ENCODE results near the gene CERK. TPM values are rescaled to one million over a fixed set of nuclear protein-coding genes. Genes with fewer than 3 reads are reported as not detected.

CERK gene
- total RNA-seq, 1 donor from 2014 or later: 63.2 TPM

DNA sequence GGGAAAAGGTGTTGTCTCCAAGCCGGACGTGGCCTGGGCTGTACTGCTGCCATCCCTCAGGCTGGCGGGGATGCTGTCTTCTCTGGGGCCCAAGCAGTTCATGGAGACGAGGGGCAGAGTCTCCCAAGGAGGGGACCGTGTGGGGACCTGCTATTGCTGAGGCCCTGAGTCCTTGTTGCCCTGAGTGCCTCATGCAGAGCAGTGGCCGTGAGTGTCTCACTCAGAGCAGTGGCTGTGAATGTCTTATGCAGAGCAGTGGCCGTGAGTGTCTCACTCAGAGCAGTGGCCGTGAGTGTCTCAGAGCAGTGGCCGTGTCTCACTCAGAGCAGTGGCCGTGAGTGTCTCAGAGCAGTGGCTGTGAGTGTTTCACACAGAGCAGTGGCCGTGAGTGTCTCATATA is 63.1 kb downstream of the CERK start:
- Mint-ChIP-seq H3K27ac (peak overlapping the region; percentile 95), H3K4me1 (peaks cover 30% of the 10 kb centered on the region), H3K9me3 (no peaks in the 10 kb centered on the region), H3K27me3 (no peaks in the 10 kb centered on the region), H3K4me3 (peak overlapping the region; percentile 91), H3K36me3 (ENCODE audit: low read depth) (peaks cover 21% of the 10 kb centered on the region)
- intact Hi-C loops (cut with micrococcal nuclease): loop anchor here (1.0 to 2.0 kb wide), 8 partner anchors 14 to 112 kb away; partner anchors contain the start of gene CERK
- DNase-seq: no peak

- no peaks in the 10 kb centered on the region for H3K27me3 Mint-ChIP-seq
- peak; percentile 96 for DNase-seq
Measured at GRCh38 chr22:46674367-46674781, 63.7 kb downstream of the CERK start.

DNA sequence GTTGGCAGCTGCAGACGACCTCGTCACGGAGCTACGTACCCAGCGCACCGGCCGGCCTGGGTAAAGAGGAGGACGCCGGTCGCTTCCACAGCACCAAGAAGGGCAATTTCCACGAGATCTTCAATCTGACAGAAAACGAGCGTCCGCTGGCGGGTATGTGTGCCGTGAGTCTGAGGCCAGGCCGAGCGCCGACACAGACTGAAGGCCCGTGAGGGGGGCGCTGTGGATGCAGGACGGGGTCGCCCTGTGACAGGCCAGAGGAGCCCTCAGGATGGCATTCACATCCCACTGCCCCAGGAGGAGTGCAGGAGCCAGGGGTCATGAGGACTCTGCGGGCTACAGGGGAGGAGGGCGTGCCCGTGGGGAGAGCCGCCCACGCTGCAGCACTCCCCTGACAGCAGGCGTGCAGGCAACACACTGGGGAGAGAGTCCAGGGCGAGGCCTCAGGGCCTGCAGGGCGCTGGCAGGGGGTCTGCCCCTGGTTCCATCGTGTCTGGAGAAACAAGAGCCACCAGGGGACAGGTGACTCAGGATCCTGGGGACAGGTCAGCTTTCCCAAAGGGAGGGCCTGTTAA is 64.3 kb downstream of the CERK start:
- DNase-seq: peak; percentile 77
- Mint-ChIP-seq H3K36me3 (ENCODE audit: low read depth) (peaks cover 27% of the 10 kb centered on the region), H3K9me3 (no peaks in the 10 kb centered on the region), H3K27ac (peak overlapping the region; percentile 95), H3K4me3 (peak overlapping the region; percentile 91), H3K27me3 (no peaks in the 10 kb centered on the region), H3K4me1 (peaks cover 30% of the 10 kb centered on the region)
- intact Hi-C loops (cut with micrococcal nuclease): loop anchor here (1.0 to 2.0 kb wide), 8 partner anchors 13 to 110 kb away; partner anchors contain the start of gene CERK

More at GRCh38 chr22:46674367-46674781, 63.7 kb downstream of the CERK start:
- Mint-ChIP-seq H3K9me3 (no peaks in the 10 kb centered on the region), H3K4me1 (peaks cover 30% of the 10 kb centered on the region), H3K4me3 (peak overlapping the region; percentile 91), H3K36me3 (ENCODE audit: low read depth) (peaks cover 23% of the 10 kb centered on the region), H3K27ac (peak overlapping the region; percentile 95)
- intact Hi-C loops (cut with micrococcal nuclease): loop anchor here (1.0 to 2.0 kb wide), 8 partner anchors 14 to 111 kb away; partner anchors contain the start of gene CERK

GRCh38 chr22:46673205-46673604 is 64.8 kb downstream of the CERK start:
- intact Hi-C loops (cut with micrococcal nuclease): no loop called here

DNA sequence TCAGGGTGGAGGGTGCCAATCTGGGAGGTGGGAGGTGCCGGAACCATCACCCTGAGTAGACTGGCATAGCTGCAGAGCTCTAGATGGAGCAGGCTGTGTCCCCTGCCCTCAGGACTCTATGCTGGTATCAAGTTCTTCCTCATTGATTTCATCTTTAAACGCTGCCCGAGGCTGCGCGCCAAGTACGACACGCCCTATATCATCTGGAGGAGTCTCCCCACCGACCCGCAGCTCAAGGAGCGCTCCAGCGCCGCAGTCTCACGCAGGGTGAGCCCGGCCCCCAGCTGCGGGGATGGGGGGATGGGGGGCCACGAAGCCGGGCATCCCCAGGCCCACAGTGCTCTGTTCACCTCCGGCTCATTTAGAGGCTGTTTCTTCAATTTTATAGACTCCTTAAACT is 65.3 kb downstream of the CERK start:
- no peaks in the 10 kb centered on the region for H3K27me3 Mint-ChIP-seq
- H3K9me3 Mint-ChIP-seq: no peaks in the 10 kb centered on the region
- no peak overlapping the region for H3K4me3 Mint-ChIP-seq
- H3K36me3 Mint-ChIP-seq (ENCODE audit: low read depth): peaks cover 24% of the 10 kb centered on the region
- intact Hi-C loops (cut with micrococcal nuclease): no loop called here
- no peak for DNase-seq
- H3K27ac Mint-ChIP-seq: peak overlapping the region; percentile 95
- H3K4me1 Mint-ChIP-seq: peaks cover 30% of the 10 kb centered on the region

More at GRCh38 chr22:46673205-46673604, 64.8 kb downstream of the CERK start:
- Mint-ChIP-seq H3K27ac (peak overlapping the region; percentile 95), H3K4me3 (peak overlapping the region; percentile 91), H3K9me3 (no peaks in the 10 kb centered on the region), H3K36me3 (ENCODE audit: low read depth) (peaks cover 27% of the 10 kb centered on the region), H3K4me1 (peaks cover 30% of the 10 kb centered on the region), H3K27me3 (no peaks in the 10 kb centered on the region)
- no peak for DNase-seq

DNA sequence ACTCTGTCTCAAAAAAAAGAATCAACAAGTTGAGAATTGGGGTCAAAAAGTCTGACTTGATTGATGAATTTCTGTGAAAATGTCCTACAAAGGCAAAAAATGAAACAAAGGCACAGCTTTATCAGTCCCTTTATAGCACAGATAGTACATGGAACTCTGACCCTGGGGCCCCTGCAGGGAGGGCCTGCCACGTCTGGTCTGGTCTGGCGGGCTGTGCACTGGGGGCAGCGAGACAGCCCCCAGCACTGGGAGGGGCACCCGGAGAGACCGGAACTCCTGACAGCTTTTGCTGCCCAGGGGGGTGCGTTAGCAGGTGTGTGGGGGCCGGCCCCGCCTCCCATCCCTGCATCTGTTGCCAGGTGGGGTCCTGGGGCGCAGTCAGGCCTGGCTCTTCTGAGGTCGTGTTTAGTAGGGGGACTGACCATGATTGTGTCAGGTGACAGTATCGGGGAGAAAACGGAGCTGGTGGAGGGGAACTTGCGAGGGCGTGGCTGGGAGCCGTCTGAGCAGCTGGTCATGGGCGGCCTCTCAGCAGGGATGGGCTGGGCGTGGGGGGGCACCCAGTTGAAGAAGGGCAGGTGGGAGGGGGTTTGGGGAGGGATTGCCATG is 66.1 kb downstream of the CERK start:
- Mint-ChIP-seq H3K9me3 (no peaks in the 10 kb centered on the region), H3K4me3 (no peak overlapping the region), H3K4me1 (peaks cover 28% of the 10 kb centered on the region), H3K27ac (peak overlapping the region; percentile 53), H3K36me3 (ENCODE audit: low read depth) (peaks cover 22% of the 10 kb centered on the region), H3K27me3 (no peaks in the 10 kb centered on the region)
- DNase-seq: no peak
- intact Hi-C loops (cut with micrococcal nuclease): no loop called here

DNA sequence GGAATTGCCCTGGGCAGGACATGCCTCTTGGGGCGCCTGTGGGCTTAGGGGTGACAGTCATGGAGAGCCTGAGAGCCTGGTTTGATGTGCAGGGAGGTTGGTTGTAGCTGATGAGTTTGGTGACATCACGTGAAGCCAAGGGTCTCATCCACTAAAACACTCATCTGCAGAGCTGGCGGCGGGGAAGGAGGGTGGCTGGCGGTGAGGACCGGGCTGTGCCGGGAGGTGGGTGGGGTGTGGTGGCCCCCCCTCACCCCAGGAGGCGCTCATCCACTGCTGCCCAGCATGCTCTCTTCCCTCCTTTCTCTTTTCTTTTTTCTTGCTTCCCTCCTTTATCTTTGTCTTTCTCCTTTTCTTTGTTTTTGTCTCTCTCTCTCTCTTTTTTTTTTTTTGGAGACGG is 68.9 kb downstream of the CERK start:
- Mint-ChIP-seq H3K27ac (peak overlapping the region; percentile 54), H3K9me3 (no peaks in the 10 kb centered on the region), H3K4me1 (peaks cover 15% of the 10 kb centered on the region), H3K27me3 (no peaks in the 10 kb centered on the region), H3K4me3 (no peak overlapping the region), H3K36me3 (ENCODE audit: low read depth) (peaks cover 13% of the 10 kb centered on the region)
- intact Hi-C loops (cut with micrococcal nuclease): no loop called here
- no peak for DNase-seq

- no peaks in the 10 kb centered on the region for H3K27me3 Mint-ChIP-seq
- H3K27ac Mint-ChIP-seq: no peak overlapping the region
- peaks cover 5% of the 10 kb centered on the region for H3K4me1 Mint-ChIP-seq
- H3K4me3 Mint-ChIP-seq: no peak overlapping the region
- no peak for DNase-seq
- no peaks in the 10 kb centered on the region for H3K9me3 Mint-ChIP-seq
- peaks cover 7% of the 10 kb centered on the region for H3K36me3 Mint-ChIP-seq (ENCODE audit: low read depth)
- intact Hi-C loops (cut with micrococcal nuclease): no loop called here
Measured at GRCh38 chr22:46668116-46668515, 69.9 kb downstream of the CERK start.

- Mint-ChIP-seq H3K27ac (no peak overlapping the region), H3K36me3 (ENCODE audit: low read depth) (peaks cover 7% of the 10 kb centered on the region), H3K9me3 (no peaks in the 10 kb centered on the region), H3K27me3 (no peaks in the 10 kb centered on the region), H3K4me1 (peaks cover under 1% of the 10 kb centered on the region), H3K4me3 (no peak overlapping the region)
- no peak for DNase-seq
- intact Hi-C loops (cut with micrococcal nuclease): no loop called here
Measured at GRCh38 chr22:46667245-46667623, 70.8 kb downstream of the CERK start.

DNA sequence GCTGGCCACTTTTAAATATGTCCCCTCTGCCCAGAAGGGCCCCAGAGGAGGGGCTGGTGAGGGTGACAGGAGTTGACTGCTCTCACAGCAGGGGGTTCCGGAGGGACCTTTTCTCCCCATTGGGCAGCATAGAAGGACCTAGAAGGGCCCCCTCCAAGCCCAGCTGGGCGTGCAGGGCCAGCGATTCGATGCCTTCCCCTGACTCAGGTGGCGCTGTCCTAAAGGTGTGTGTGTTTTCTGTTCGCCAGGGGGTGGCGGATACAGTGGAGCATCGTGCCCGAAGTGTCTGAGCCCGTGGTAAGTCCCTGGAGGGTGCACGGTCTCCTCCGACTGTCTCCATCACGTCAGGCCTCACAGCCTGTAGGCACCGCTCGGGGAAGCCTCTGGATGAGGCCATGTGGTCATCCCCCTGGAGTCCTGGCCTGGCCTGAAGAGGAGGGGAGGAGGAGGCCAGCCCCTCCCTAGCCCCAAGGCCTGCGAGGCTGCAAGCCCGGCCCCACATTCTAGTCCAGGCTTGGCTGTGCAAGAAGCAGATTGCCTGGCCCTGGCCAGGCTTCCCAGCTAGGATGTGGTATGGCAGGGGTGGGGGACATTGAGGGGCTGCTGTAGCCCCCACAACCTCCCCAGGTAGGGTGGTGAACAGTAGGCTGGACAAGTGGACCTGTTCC is 71.3 kb downstream of the CERK start:
- peaks cover 7% of the 10 kb centered on the region for H3K36me3 Mint-ChIP-seq (ENCODE audit: low read depth)
- intact Hi-C loops (cut with micrococcal nuclease): no loop called here
- no peaks in the 10 kb centered on the region for H3K9me3 Mint-ChIP-seq
- DNase-seq: no peak
- H3K27ac Mint-ChIP-seq: no peak overlapping the region
- H3K4me3 Mint-ChIP-seq: no peak overlapping the region
- no peaks in the 10 kb centered on the region for H3K27me3 Mint-ChIP-seq
- peaks cover 2% of the 10 kb centered on the region for H3K4me1 Mint-ChIP-seq

DNA sequence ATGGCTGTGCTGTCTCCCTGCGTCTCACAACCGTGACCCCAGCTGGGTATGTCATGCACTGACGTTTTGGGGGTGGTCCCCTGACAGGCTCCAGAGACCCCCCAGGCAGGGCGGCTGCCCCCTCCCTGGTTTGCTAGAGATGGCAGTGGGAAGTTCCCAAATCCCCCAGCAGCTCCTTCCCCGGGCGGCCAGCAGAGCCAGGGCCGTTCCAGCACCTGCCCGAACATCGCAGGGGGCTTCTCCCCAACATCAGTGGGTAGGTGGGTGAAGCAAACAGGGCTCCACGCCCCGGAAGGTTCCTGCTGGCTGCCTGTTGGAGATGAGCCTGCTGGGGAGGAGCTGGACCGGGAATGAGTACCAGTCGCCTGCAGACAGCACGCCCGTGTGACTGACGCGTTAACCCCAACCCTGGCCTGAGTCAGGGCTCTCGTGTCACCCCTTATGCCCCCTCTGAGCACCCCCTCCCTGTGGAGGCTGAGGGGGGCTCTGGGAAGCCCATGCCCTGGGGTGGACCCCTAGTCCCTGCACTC is 72.2 kb downstream of the CERK start:
- Mint-ChIP-seq H3K27ac (no peak overlapping the region), H3K27me3 (no peaks in the 10 kb centered on the region), H3K4me1 (peaks cover 10% of the 10 kb centered on the region), H3K9me3 (no peaks in the 10 kb centered on the region), H3K36me3 (ENCODE audit: low read depth) (peaks cover 7% of the 10 kb centered on the region), H3K4me3 (no peak overlapping the region)
- no peak for DNase-seq
- intact Hi-C loops (cut with micrococcal nuclease): no loop called here

GRCh38 chr22:46665151-46665695 is 72.8 kb downstream of the CERK start:
- Mint-ChIP-seq H3K9me3 (no peaks in the 10 kb centered on the region), H3K4me3 (no peak overlapping the region), H3K4me1 (peaks cover 16% of the 10 kb centered on the region), H3K27me3 (no peaks in the 10 kb centered on the region), H3K36me3 (ENCODE audit: low read depth) (peaks cover 7% of the 10 kb centered on the region), H3K27ac (no peak overlapping the region)
- DNase-seq: no peak
- intact Hi-C loops (cut with micrococcal nuclease): no loop called here

- H3K4me3 Mint-ChIP-seq: no peak overlapping the region
- H3K4me1 Mint-ChIP-seq: peaks cover 20% of the 10 kb centered on the region
- H3K9me3 Mint-ChIP-seq: no peaks in the 10 kb centered on the region
- H3K36me3 Mint-ChIP-seq (ENCODE audit: low read depth): peaks cover 6% of the 10 kb centered on the region
- no peak overlapping the region for H3K27ac Mint-ChIP-seq
- H3K27me3 Mint-ChIP-seq: no peaks in the 10 kb centered on the region
- no peak for DNase-seq
- intact Hi-C loops (cut with micrococcal nuclease): no loop called here
Measured at GRCh38 chr22:46664301-46664855, 73.7 kb downstream of the CERK start.

Measured in activated CD4-positive, alpha-beta T cell treated with anti-CD3 and anti-CD28 coated beads, Interleukin-2, amount 10 ng/mL, durations not matched to agents 24 days and 14 days (primary cell).